PC-9 (cell line): ENCODE data around the gene DALRD3.

Source experiments
- EZH2 ChIP-seq: fragments of 200-600 bp; sonication (generic); IDR thresholded peaks from 2 replicates; pipeline ENCODE4 v1.8.0; 2017; ENCODE audit warnings: antibody characterized with exemption, low read depth
- TF ChIP-seq, protein P1 (sequence below): fragments of 200-600 bp; sonication (generic); conservative IDR thresholded peaks from 2 replicates; pipeline ENCODE4 v1.6.1; 2017; ENCODE audit warnings: mixed run types, antibody characterized with exemption, mild to moderate bottlenecking, moderate library complexity

- TF ChIP-seq, protein P1, sequence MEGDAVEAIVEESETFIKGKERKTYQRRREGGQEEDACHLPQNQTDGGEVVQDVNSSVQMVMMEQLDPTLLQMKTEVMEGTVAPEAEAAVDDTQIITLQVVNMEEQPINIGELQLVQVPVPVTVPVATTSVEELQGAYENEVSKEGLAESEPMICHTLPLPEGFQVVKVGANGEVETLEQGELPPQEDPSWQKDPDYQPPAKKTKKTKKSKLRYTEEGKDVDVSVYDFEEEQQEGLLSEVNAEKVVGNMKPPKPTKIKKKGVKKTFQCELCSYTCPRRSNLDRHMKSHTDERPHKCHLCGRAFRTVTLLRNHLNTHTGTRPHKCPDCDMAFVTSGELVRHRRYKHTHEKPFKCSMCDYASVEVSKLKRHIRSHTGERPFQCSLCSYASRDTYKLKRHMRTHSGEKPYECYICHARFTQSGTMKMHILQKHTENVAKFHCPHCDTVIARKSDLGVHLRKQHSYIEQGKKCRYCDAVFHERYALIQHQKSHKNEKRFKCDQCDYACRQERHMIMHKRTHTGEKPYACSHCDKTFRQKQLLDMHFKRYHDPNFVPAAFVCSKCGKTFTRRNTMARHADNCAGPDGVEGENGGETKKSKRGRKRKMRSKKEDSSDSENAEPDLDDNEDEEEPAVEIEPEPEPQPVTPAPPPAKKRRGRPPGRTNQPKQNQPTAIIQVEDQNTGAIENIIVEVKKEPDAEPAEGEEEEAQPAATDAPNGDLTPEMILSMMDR: peak; percentile 66
- TF ChIP-seq EZH2: no peak
Observed at GRCh38 chr3:49013738-49014660, 4.4 kb downstream of the DALRD3 start.
